ENCODE results near the gene CRHR1.

CRHR1 gene

GRCh38 chr17:45789874-45790273 lies 5.8 kb downstream of the CRHR1 start:
- DNase-seq (ENCODE audit: low spot score), result no peak

- DNase-seq (ENCODE audit: low spot score), result no peak
These were observed 6.3 kb downstream of the CRHR1 start for GRCh38 chr17:45790296-45790922.

DNA sequence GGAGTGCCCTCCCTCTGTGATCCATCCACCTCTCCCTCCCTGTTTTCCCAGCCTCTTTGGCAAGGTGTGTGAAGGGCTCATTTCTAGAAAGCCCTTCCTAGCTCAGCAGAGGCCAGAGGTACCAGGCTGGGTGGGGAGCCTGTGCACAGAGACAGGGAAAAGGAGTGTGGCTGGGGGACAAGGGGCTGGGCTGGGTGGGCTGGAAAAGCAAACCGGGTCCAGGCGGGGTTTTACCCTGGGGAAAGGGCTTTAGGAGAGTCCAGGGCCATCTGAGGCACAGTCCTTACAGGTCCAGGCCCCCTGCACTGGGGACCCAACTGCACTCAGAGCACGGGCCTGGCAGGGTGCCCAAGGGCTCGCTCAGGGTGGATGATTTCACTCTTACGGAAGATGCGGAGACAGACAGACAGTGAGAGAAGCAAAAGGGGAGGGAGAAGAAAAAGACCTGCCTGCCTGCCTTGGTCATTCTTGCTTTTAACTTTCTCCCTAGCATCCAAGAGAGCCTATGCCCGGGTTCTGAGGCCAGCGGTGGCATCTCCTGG lies 7.0 kb downstream of the CRHR1 start:
- DNase-seq (ENCODE audit: low spot score), result no peak

DNA sequence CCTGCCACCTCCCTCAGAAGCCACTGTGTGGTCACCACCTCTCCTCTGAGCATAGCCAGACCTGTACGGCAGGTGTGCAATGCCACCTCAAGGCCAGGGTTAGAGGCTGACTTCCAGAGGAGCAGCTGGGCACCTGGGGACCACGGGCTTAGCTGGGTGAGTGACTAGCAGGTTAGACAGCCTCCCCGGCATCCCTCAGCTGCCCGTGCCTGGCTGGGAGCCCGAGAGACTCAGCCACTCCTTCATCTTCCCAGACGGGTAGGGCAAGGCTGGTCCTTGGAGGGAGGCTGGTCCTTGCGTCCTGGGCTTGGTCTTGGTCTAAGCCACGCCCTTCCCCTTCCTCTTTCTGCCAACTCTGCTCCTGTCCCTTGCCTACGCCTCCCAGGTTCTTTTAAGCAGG lies 7.8 kb downstream of the CRHR1 start:
- no peak for DNase-seq (ENCODE audit: low spot score)

- no peak for DNase-seq (ENCODE audit: low spot score)
These were observed 8.3 kb downstream of the CRHR1 start for GRCh38 chr17:45792437-45792836.

- DNase-seq (ENCODE audit: low spot score), result no peak
These were observed 9.1 kb downstream of the CRHR1 start for GRCh38 chr17:45792995-45793755.

- DNase-seq (ENCODE audit: low spot score), result no peak
These were observed 9.9 kb downstream of the CRHR1 start for GRCh38 chr17:45793999-45794540.

DNA sequence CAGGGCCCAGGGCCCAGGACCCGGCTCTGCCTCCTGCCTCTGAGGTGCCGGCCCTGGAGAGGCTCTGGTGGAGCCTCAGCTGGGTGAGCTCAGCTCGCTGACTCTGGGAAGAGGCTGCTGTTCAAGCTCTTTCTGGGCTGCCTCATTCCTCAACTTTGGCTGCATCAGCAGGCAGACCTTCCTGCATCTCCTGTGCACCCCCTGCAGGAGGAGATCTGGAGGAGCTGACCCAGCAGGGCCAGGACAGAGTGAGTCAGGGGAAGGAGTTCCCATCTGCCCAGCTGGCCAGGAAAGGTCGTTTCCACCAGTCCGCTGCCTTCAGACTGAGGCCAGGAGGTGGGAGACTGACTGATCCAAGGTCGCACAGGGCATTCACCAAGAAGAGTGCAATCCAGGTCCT lies 10.7 kb downstream of the CRHR1 start:
- DNase-seq (ENCODE audit: low spot score), result peak; percentile 31

- DNase-seq (ENCODE audit: low spot score), result no peak
These were observed 16.7 kb downstream of the CRHR1 start for GRCh38 chr17:45800816-45801215.

GRCh38 chr17:45801421-45801820 lies 17.3 kb downstream of the CRHR1 start:
- DNase-seq (ENCODE audit: low spot score), result no peak

DNA sequence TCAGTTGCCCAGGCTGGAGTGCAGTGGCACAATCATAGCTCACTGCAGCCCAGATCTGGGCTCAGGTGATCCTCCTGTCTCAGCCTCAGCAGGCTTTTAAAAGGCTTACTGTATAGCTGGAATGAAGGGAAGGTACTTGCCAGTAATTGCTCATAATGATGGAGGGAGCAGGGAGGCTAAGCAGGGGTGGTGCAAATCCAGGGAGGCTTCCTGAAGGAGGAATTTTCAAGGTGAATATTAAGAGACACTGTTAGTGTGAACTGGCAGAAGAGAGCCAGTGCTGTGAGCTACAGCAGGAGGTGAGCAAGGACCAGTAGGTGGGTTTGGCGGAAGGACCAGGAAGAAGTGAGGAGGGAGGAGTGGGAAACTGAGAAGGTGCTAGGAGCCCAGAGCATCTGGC lies 24.7 kb downstream of the CRHR1 start:
- DNase-seq (ENCODE audit: low spot score), result no peak

GRCh38 chr17:45809499-45809898 lies 25.4 kb downstream of the CRHR1 start:
- DNase-seq (ENCODE audit: low spot score), result no peak

DNA sequence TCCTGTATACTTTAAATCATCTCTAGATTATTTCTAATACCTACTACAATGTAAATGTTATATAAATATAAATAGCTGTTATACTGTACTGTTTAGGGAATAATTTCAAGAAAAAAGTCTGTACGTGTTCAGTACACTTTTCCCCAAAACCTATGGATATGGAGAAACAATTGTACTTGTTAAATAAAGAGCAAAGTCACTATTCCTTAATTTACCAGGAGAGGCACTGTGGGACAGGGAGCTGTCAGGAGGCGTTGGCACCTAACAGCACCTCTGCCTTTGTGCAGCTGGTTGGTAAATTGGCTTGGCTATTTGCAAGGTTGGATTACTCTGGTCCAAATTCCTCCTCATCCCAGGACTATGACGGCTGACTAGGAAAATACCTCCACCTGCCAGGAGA lies 28.0 kb downstream of the CRHR1 start:
- DNase-seq (ENCODE audit: low spot score), result no peak

- no peak for DNase-seq (ENCODE audit: low spot score)
These were observed 29.1 kb downstream of the CRHR1 start for GRCh38 chr17:45813048-45813725.

- no peak for DNase-seq (ENCODE audit: low spot score)
These were observed 30.8 kb downstream of the CRHR1 start for GRCh38 chr17:45814622-45815606.

GRCh38 chr17:45815752-45816151 lies 31.6 kb downstream of the CRHR1 start:
- DNase-seq (ENCODE audit: low spot score), result no peak

DNA sequence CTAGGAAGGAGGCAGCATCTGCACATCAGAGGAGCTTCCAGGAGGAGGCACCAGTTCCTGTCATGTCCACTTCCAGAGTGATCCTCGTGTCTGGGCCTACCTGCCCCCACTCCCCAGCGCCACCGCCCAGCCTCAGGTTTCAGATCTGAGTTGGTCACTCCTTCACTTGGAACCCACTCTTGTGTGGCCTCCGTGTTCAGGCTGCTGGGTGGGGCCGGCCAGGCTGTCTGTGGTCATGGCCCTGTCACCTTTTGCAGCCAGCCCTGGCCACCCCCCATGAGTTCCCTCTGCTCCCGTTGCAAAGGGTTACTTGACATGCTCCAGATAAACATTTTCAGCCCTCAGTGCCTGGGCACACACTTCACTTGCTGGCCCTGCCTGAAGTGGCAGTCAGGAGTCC lies 33.9 kb downstream of the CRHR1 start:
- DNase-seq (ENCODE audit: low spot score), result no peak

DNA sequence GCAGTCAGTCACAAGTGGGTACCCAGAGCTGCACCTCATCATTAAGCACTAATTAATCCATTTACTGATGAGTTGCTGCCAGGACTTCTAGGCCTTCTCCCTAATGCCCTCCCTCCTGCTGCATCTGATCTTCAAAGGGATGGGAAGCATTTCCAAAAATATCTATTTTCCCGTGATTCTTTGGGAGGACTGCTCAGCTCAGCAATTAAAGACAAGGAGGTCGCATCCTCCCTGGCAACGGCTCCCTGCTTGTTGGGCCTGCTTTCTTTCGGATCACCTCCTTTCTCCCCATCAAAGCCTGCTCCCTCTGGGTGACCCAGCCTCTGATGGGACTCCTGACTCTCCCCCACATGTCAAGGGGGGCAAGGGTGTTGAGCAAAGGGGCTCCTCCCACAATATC lies 34.6 kb downstream of the CRHR1 start:
- no peak for DNase-seq (ENCODE audit: low spot score)

DNA sequence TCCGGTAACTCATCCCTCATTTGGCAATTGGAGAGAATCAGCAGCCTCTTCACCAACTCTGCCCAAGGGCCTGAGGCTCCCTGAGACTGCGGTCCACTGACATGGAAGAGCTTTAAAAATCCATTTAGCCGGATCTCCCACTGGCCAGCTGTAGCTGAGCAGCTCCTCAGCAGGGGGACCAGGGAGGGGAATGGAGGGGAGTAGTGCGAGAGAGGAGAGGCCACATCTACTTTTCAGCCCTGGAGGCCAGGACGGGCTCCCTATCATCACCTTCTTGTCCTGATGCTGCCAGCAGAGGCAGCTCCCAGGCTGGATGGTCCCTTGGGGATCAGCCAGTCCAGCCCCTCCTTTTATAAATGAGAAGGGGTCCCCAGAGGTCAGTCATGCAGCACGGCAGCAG lies 35.5 kb downstream of the CRHR1 start:
- DNase-seq (ENCODE audit: low spot score), result no peak

DNA sequence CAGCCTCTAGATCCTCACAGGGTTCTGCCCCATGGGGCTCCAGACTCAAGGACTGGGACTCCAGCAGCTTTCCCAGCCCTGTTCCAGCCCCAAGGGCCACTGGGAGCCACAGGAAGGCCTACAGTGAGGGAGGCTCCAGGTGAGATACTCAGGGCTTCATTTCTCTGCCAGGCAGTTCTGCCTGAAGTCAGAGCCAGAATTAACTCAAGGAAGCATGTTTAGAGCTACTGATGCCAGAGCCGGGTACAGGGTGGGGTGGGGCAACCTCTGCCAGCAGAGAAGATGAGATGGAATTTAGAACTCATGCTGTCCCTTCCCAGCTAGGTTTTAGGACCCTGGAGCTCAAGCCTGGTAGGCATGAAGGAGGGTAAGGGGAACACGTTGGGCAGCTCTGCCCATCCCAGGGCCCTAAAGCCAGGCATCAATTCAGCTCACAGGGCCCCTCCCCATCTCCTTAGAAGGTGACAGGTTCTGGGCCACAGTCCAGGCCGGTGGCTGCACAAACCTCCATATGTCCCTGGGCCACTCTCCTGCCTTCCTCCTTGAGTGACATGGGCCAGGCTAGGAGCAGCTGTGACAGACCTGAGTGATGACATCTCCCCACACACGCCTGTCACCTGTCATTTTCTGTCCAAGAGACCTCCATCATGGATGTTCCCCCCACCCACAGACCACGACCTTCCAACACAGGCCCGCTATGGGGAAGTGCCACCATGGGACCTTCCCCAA lies 36.1 kb downstream of the CRHR1 start:
- no peak for DNase-seq (ENCODE audit: low spot score)

GRCh38 chr17:45821147-45821546 lies 37.0 kb downstream of the CRHR1 start:
- no peak for DNase-seq (ENCODE audit: low spot score)
